ENCODE results near the gene LARP4B.

LARP4B gene

DNA sequence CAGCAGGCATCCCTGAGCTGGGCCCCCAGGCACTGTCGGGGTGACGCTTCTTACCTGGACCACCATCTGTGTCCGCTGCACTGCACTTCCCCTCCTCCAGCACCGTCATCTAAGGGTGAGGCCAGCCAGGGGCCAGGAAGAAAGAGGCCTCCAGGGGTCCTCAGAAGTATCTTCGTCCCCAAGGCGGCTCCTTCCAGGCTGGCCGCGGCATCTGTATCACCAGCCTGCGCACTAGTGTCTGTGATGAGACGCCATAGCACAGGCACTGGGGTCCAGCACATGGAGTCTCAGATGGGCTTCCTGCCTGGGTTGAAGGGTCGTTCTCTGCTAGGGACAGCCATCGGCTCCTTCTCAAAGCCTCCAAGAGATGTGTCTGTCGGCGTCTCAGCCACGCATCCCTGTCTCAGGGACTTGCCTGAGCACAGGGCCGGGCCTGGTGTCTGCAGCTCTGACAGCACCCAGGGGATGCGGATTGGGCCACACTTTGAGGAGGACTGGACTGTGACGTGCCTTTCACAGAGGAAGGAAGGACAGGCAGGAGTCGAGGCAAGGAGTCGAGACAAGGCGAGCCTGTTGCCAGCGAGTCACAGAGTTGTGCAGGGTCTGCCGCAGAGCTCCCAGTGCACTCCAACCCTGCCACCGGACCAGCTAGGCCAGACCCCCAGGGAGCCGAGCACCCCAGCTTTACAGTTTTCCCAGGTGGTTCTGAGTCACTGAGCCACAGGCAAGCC, 140.5 kb downstream of the LARP4B start:
- no peak for DNase-seq (ENCODE audit: extremely low read depth in 1 of 2, low read depth in 1 of 2)

DNA sequence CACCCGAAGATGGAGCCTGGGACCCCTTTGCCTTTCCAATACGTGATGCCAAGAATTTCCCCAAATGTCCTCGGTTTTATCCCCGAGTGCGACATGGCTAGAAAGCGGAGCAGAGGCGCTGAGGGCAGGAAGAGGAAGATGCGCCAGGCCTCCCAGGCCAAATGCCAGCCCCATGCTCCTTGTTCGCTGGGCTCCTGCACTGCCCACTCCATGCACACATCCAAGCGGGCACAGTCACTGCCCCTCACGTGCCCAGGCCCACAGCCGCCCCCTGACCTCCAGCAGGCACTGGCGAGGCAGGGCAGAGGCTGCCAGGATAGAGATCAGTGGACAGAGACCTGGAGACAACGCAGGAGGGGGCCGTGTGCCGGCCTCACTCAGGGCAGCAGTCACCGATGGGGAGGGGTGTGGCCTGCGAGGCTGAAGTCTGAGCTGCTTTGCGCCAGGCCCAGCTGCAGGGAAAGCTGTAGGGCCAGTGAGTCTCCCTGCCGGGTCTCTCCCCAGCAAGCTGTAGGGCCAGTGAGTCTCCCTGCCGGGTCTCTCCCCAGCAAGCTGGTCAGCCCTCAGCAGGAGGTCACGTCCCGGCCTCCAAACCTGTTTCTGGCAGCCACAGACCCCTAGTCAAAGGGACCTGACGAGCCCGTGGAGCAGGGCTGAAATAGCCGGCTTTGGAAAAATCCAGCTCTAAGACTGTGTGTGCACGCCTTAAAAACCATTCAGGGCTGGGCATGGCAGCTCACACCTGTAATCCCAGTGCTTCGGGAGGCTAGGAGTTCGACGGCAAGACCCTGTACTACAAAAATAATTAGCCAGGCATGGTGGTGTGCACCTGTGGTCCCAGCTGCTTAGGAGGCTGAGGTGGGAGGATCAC, 141.4 kb downstream of the LARP4B start:
- no peak for DNase-seq (ENCODE audit: extremely low read depth in 1 of 2, low read depth in 1 of 2)

DNA sequence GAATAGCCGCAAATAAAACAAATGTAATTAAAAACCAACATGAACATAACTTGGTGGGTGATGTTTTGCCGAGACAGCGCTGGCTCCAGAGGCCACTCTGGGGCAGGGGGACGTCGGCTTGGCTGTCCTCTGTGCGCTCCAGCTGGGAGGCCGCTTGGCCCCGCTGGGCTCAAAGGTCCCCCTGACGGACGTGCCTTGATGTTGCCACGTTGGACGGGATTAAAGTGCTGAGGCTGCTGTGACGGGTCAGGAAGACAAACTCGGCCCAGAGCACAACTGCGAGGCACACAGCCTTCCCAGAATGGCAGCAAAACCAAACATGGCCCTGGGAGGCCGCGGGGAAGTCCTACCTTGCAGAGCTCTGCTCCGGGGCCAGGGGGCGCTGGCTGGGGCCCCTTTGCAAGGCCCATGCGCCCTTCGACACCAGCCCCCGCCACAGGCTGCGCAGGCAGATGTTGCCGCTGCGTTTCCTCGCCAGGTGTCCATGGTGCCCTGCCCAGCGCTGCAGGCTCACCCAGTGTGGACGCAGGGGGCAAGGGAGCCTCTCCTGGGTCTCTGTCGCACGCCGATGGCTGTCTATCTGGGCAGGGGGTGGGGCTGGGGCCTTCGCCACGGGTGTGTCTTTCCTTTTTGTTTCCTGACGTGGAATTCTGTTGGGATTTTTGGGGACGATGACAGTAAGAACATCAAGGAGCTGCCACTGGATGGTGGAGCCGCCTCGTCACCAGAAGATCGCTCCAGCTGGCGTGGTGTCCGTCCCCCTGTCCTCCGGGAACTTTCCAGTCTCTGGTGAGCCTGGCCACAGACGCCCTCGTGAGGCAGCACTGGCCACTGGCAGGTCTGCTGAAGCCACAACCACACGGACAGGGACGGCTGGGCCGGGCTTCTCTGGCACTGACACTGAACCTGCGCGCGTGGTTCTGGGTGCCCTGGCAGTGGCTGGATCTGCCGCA, 142.4 kb downstream of the LARP4B start:
- no peak for DNase-seq (ENCODE audit: extremely low read depth in 1 of 2, low read depth in 1 of 2)

- no peak for DNase-seq (ENCODE audit: extremely low read depth in 1 of 2, low read depth in 1 of 2)
These were observed 143.4 kb downstream of the LARP4B start for GRCh38 chr10:787933-788651.

DNA sequence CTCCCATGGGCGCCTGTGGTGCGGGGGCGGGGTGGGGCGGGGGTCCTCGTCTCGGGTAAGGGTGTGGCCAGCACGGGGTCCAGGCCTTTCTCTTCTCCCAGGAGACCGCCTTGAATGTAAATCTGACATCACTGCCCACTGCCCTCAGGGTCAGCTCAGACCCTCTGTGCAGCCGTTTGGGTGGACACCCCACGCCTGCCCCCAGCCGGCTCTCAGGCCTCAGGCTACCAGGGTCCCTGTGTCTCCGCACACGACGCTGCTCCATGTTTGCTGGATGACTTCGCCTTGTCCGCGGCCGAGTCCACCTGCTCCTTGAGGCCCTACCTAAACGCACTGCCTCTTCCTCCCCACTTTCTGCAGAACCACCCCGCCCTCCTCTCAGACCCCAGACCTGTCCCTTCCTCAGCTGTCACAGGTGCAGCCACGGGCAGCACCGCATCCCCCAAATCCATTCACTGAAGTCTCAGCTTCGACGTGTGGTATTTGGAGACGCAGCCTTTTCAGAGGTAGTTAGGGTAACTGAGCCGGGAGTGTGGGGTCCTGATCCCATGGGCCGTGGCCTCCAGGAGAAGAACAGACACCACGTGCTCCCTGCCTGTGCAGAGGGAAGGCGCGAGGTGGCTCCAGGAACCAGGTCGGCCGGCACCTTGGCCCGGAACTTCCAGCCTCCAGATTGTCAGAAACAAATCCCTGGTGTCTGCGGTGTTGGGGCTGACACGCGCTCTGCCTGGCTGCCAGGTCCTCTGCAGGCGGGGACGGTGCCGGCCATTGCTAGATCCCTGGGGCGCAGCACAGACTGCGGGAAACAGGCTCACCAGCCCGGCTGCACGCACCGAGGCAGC, 144.7 kb downstream of the LARP4B start:
- no peak for DNase-seq (ENCODE audit: extremely low read depth in 1 of 2, low read depth in 1 of 2)

DNA sequence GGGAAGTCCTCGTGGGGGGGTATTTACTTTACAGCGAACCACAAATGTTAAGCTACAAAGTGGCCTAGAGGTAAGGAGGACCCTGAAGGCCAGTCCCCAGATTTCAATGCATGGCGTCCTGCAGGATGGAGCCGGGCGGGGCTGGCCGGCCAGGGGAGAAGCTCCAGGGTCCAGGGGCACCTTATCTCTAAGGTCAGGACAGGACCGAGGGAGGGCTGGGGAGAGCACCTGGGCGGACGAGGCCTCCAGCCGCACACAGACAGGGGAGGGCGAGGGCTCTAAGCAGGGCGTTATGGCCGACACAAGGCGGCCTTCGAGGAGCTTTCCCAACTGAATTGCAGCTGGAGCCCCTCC, 145.7 kb downstream of the LARP4B start:
- no peak for DNase-seq (ENCODE audit: extremely low read depth in 1 of 2, low read depth in 1 of 2)

- no peak for DNase-seq (ENCODE audit: extremely low read depth in 1 of 2, low read depth in 1 of 2)
These were observed 146.2 kb downstream of the LARP4B start for GRCh38 chr10:785089-785860.

DNA sequence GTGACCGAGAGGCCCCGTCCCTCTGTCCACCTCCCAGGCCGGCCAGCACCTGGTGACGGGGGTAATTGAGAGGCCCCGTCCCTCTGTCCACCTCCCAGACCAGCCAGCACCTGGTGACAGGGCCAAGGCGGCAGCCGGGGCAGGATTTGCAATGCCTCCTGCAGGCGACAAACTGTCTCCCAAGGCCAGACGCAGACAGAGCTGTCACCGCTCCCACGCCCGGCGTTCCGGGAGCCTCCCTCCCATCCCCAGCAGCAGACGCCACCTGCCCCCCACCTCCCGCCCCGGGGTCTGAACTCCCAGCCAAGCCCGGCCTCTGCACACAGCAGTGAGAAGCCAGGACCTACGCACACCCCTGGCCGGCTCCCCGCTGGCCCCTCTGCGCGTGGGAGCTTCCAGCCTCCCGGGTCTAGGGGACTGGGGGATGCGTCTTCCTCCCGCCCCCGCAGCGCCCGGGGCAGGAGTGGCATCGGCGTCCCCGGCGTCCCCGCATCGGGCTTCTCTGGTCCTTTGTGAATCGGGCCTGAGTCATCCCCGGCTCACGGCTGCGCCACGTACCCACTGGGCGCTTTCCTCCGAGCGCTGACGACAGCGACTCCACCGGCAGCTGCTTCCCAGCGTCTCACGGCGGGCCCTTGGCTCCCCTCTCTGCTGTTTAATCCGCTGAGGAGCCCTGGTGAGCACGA, 147.0 kb downstream of the LARP4B start:
- DNase-seq (ENCODE audit: extremely low read depth in 1 of 2, low read depth in 1 of 2) = no peak

DNA sequence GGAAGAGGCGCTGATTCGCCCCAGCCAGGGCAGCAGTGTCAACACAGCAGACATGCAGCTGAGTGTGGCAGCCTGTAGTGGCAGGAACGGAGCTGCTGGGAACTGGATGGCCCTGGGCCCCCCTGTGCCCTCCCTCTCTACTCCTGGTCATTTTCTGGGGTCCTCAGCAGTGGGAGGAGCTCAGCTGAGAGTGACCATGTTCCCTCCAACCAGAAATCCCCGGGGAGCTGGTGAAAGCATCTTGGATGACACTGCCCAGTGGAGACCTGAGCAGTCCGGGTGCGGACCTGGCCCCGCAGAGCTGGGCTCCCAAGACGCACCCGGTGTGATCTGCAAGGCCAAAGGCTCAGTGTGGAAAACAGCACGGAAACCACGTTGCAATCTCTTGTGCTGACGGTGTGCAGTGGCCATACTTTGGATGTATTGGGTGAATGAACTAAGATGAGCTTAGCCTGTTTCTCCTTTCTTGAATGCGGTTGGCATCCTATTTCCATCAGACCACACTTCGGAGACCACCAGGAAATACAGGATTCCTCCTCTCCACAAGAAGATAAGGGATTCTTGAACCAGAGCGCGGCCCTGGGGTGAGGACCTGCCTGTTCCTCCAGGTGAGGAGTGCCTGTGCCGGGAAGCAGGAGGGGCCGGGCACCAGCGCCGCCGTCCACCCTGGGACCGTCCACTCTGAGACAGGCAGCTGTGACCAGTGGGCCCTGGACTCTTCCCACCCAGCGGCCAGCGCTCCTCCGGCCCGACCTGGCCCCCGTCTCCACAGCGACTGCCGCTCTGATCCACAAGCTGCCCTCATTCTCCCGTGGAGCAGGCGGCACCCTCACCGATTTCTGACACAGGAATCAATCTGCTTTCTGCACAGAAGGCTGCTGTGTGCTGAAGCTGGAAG, 148.5 kb downstream of the LARP4B start:
- no peak for DNase-seq (ENCODE audit: extremely low read depth in 1 of 2, low read depth in 1 of 2)

DNA sequence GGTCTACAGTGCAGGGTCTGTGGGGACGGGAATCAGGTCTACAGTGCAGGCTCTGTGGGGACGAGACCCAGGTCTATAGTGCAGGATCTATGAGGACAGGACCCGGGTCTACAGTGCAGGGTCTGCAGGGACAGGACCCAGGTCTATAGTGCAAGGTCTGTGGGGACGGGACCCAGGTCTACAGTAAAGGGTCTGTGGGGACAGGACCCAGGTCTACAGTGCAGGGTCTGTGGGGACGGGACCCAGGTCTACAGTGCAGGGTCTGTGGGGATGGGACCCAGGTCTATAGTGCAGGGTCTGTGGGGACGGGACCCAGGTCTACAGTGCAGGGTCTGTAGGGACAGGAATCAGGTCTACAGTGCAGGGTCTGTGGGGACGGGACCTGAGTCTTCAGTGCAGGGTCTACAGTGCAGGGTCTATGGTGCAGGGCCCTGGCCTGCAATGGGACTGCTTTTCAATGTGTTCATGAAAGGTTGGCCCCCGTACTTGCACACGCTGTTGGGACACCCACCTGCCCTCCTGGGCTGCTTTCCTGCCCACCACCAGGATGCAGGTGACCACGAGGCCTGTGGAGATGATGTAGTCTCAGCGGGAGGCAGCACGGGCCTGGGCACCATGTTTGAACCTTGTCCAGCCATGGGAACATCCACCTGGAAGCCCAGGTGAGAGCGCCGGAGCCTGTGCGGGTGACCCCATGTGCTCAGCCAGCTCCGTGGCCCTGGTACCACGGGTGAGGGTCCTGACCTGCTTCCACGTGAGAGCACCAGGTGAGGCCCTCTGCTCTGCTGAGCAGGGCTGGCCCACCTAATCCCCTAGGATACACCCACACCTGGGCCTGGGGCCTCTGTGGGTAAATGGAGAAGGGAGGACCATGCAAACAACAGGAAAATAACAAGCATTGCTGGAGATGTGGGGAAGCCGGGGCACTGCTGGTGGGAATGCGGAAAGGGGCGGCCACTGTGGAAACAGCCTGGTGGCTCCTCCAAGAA, 150.7 kb downstream of the LARP4B start:
- no peak for DNase-seq (ENCODE audit: extremely low read depth in 1 of 2, low read depth in 1 of 2)

- DNase-seq (ENCODE audit: extremely low read depth in 1 of 2, low read depth in 1 of 2) = no peak
These were observed 152.7 kb downstream of the LARP4B start for GRCh38 chr10:778626-779330.

DNA sequence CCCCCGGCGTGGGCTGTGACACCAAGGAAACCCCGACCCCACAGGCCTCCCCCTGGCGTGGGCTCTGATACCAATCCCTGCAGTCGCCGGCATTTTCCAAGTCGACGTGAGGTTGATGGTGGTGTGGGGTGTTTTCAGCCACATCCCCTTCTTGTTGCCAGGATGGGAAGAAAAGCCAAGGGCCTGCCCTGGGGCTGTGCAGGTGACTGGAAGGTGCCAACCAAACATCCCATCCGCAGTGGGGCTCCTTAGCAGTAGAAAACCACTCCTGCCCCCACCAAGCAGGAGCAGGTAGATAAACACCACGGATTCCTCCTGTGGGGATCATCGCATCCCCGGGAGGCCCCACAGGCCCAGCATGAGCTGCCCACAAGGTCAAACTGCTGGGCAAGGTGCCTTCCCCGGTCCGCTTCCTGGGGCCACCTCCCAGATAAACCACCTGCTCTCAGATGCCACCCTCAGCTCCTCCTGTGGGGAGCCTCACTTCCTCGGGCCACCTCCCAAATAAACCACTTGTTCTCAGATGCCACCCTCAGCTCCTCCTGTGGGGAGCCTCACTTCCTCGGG, 153.5 kb downstream of the LARP4B start:
- no peak for DNase-seq (ENCODE audit: extremely low read depth in 1 of 2, low read depth in 1 of 2)

GRCh38 chr10:776772-777171, 154.7 kb downstream of the LARP4B start:
- DNase-seq (ENCODE audit: extremely low read depth in 1 of 2, low read depth in 1 of 2) = no peak

DNA sequence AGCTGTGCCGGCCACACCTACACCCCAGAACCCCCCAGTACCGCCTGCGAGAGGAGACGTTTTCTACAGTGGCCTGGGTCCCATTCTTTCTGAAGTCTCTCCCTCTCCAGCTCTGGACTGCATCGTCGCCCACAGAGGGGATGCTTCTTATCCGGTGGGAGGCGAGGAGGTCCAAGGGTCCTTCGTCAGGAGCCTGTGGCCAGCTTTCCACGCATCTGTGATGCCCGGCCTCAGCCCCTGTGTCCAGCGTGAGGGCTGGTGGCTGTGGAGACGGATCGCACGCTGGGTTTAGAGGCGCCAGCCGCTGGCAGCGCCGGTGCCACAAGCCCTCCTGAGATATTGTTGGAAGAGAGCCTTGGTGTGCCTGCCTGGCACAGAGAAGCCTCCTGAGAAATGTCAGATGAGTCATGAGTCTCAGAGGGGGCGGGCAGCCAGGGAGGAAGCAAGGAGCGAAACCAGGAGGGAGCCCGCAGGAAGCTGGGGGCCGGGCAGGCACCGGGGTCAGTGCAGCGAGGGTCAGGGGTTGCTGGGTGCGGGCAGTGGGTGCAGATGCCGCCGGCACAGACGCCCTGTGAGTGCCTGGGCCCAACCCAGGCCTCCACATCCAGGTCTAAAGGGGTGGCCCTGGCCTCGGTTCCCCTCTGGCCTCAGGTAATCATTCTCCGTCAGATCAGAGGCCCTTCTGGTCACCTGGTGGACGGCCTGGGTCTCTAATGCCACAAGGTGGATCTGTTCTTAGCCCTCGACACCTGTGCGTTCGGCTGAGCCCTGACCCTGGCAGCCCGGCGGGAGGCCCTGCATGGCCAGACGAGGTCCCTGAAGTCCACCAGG, 156.0 kb downstream of the LARP4B start:
- DNase-seq (ENCODE audit: extremely low read depth in 1 of 2, low read depth in 1 of 2) = no peak

All from activated CD8-positive, alpha-beta memory T cell treated with anti-CD3 and anti-CD28 coated beads for 1 hour (primary cell).